ENCODE measurements around the gene ARID1B.

ARID1B gene

GRCh38 chr6:157236040-157236725 is 459.0 kb downstream of the ARID1B start:
- DNase-seq = no peak

DNA sequence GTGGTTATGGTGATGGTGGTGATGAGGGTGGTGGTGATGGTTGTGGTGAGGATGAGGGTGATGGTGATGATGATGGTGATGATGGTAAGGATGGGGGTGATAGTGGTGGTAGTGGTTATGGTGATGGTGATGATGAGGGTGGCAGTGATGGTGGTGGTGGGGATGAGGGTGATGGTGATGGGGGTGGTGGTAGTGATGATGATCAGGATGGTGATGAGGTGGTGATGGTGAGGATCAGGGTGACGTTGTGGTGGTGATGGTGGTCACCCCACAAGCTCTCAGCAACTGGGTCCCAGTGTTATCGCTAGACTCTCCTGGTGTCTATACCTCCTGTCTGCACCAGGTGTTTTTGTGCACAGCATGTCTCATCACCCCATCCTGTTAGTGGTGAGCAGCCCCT is 461.2 kb downstream of the ARID1B start:
- DNase-seq = no peak

DNA sequence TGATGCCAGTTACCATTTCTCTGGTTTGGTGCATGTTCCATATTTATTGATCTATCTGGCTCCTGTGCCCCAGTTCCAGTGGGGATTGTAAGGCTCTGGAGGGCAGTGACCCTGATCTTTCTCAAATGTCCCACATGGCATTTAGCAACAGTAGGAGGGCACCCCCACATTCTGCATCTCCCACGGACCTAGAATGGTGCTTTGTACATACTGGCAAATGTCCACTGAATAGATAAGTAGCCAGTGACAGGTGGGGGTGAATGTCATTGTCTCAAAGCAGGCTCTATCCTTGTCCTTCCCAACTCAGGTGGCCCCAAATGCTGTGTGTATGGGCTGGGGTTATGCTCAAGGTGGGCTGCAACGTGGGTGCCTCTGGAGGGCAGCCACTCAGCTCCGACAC is 462.0 kb downstream of the ARID1B start:
- DNase-seq = no peak

- no peak for DNase-seq
Observed at GRCh38 chr6:157239671-157240058, 462.5 kb downstream of the ARID1B start.

DNA sequence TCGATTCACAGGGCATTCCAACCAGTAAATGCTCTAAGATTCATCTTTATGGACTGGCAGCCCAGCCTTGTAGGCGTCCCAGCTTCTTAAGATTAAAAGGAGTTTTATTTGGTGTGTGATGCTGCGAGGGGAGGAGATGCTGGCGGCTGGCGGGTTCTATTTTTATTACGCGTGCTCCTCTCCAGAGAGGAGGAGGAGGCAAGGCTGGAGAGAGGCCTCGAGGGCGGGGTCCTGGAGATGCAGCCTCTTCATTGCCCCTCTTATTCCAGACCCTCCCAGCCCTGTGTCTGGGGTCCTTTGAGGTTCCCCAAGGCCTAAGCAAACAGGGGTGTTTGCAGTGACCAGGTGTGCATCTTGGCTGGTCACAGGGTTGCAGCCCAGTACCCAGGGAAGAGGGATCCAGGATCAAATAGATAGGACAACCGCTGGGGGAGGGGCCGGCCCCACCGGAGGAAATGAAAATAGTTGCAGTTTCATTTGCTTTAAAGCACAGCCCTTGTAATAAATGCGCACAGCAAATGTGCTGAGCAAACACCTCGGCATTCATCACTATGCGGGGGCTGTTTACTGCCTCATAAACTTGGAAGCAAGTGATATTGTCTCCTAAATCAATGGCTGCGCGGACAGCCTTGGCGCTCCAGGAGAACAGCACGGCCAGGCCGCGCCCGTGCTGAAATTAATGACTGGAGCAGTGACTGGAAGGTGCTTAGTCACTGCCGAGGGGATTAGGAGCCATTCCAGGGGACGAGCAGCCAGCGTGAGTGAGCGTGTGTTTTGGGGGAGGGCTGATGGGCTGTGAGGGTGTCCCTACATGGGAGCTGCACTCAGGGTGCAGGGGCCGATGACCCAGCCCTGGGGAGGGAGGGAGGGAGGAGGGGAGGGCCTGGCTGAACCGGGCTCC is 463.1 kb downstream of the ARID1B start:
- no peak for DNase-seq

- DNase-seq = no peak
Observed at GRCh38 chr6:157240960-157241311, 463.8 kb downstream of the ARID1B start.

- no peak for DNase-seq
Observed at GRCh38 chr6:157242791-157243190, 465.6 kb downstream of the ARID1B start.

DNA sequence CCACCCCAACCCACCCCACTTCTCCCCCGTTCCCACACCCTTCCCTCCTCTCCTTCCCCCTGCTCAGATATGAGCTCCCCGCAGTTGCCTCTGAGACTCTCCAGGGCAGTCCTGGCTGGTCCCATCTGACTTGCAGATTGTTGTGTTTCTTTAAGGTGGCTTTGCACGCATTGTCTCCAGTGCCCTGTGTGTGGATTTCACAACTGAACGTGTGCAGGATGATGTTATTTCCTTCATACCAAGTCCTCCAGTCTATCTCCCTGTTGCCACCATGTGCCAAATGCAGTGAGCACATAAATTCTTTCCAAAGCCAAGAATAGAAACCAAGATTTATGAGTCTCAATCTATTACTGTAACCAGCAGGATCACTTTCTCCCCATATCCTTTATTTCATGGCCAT is 467.0 kb downstream of the ARID1B start:
- no peak for DNase-seq

DNA sequence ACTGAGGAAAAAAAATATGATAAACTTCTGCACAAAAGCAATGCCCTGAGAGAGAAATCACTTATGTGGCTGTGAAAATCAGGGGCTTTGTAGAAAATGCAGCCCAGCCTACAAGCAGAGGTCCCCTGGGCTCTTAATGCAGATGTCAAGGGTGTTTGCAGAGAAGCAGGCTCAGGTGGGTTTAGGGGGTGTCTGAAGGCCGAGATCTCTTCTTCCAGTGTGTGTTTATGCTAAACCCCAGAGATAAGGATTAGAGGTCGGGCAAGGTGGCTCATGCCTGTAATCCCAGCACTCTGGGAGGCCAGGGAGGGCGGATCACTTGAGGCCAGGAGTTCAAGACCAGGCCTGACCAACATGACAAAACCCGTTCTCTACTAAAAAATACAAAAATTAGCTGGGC is 467.6 kb downstream of the ARID1B start:
- DNase-seq = no peak

DNA sequence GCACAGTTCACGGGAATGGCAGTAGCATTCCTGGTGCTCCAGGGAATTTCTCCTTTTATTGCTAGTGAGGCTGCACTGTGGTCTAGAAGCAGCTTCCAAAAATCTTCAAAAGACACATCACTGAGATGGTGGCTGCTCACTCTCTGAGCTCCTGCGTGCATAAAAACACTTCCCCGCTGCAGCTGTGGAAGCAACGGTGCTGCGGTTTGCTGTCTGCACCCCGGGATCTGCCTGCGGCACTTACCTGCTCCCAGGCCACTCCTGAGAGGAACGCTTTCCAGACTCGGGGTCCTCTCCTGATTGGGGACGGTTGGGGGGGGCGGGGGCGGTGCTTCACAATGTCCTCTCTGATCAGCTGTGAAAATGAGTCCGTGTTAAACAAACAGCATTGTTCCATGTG is 468.3 kb downstream of the ARID1B start:
- no peak for DNase-seq

DNA sequence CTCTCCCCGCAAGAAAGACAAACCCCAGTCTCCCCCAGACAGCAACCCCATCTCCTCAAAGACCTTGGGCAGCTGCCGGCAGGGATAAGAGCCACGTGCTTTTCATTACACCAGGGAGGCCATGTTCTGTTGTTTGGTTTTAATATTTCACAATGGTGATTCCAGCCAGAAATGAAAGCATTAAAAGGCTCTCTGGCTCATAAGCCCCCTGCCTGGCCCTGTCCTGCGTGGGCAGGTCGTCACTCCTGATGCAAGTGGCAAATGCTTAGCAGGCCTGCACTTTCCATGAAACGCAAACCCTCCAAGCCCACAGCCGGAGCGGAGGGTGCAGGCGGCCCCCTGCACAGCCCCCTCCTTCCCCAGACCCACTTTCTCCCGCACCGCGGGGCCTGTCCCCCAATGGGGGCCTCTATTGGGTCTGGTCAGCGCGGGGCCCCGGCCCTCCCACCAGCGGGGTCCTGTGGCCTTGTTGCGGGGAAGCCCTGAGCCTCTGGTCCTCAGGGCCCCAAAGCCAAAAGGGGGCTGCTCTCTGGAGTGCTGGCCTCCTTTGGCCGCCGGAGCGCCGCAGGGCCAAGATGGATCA is 469.0 kb downstream of the ARID1B start:
- DNase-seq = no peak

DNA sequence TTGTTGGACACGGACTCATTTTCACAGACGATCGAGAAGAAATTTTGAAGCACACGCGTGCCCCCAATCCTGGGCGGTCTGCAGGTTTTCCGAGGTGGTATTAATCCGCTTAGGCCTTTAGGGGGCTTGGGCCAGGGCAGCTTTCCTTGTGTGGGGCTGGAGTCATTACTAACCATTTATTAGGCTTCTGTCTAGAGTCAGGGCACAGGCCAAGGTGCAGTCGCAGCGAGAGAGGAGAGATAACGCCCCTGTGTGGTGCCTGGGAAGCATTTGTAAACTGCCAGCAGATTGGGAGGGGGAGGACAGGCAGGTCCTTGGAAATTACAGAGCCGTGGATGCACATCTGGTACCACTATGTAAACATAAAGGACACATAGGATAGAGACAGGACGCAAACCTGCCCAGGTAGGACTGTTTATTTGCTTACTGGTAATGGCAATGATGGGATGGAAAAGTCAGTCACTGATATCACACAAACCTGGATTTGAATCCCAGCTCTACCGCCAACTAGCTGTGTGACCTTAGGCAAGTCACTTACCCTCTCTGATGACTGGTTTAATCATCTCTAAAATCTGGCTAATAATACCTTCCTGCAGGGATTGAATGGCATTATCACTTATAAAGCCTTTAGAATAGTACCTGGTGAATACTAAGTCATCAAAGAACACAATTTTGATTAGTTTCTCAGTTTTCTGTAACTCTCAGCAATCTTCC is 469.8 kb downstream of the ARID1B start:
- DNase-seq = no peak

DNA sequence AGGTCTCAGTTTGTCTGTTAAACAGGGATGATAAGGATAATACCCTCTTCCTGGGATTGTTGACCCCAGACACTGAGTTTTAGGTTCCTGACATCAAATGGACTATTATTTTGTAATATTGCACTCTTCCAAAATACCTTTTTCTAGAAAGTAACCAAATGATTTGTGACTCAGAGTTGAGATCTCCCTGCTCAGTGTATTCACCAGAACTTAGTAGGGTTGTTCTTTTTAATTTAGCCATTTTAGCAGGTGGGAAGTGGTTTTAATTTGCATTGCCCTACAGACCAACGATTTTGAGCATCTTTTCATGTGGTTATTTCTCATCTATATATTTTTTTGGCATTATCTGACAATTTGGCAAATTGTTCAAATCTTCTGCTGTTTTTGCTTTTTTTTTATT is 471.1 kb downstream of the ARID1B start:
- no peak for DNase-seq

GRCh38 chr6:157249826-157250225 is 472.6 kb downstream of the ARID1B start:
- no peak for DNase-seq

- no peak for DNase-seq
Observed at GRCh38 chr6:157251586-157252247, 474.5 kb downstream of the ARID1B start.

GRCh38 chr6:157253017-157253416 is 475.8 kb downstream of the ARID1B start:
- DNase-seq = no peak

- DNase-seq = no peak
Observed at GRCh38 chr6:157253699-157254098, 476.5 kb downstream of the ARID1B start.

DNA sequence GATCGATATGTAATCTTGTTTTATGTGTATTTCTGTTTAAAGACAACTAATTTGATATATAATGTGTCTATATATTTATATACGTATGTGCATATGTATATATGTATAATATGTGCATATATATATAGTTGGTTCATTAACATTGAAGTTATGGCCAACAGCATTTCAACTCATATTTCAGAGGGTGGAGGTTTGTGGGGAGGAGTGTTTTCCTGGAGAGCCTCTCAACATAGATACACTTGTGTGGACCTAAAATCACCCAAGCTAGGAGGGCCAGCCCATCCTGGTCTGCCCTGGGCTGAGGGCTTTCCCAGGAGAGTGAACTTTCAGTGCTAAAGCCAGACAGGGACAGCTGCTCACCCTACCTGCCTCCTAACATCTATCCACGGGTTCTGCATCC is 477.4 kb downstream of the ARID1B start:
- DNase-seq = no peak

DNA sequence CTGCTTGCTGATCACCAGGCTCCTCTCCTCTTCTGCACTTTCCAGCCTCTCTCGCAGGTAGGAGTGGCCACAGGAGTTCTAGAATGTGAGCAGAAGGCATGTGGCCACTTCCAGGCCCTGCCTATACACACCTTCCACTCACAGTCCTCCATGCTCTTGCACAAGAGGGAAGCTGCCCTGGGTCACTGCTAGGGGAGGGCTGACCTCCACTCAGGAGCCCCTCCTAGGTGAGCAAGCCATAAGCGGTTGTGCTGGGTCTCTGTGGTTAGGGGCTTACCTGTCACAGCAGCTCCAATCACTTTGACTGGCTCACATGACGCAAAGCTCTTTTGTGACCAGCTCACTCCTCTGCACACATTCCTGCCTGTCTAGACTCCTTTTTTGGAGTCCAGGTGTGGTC is 477.9 kb downstream of the ARID1B start:
- no peak for DNase-seq

DNA sequence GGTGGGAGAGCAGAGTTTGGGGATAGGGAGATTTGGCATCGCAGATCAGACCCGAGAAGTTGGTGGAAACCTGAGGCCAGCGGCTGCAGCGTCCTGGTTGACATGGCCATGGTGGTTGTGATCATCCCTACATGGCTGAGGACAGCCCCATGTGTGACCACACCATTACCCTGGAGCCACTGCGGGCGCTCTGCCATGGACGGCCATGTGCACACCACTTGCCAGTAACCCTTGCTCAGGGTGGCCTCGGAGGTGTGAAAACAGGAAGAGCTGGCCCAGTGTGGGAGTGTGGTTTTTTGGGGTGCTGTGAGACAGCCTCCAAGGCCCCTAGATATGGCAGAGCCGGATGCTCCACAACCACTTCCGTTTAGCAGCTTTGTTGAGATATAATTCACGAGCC is 481.7 kb downstream of the ARID1B start:
- no peak for DNase-seq

- DNase-seq = no peak
Observed at GRCh38 chr6:157259443-157259842, 482.3 kb downstream of the ARID1B start.
